ENCODE results near the gene CCND1. TPM values are rescaled to one million over a fixed set of nuclear protein-coding genes. Genes with fewer than 3 reads are reported as not detected.

The CCND1 gene
- polyA plus RNA-seq, 4 donors, result 6.2 to 53.8 (median 15.6) TPM

DNA sequence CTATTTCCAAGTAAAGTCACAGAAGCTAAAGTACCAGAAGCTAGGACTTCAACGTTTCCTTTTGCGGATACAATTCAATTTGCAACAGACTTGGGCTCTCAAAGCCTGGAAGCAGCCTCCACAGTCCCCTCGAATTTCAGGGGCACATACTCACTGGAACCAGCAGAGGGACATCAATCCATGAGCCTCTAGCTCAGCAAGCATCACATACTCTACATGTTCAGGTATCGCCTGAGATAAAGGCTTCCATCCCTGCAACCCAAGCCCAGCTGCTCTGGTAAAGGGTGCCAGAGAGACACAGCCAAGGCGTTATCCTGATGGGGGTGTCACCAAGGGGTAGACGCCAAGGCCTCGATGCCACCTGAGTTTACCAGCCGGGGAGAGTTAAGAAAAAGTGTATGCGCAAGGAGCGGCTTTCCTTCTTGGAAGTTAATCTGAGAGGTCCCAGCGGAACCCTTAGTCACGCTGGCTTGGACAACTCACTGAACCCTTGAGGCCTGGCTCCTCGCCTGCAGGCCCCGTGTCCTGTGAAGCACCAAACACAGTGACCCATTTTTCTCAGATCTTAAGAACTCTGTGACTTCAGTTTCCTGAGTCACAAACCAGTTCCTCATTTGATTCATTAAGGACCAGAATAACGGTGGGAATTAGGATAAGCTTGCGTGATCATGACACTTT is 21.2 kb downstream of the CCND1 start:
- peaks cover 0 to 54% (median 6%) of the 10 kb centered on the region in 3 donors for H3K36me3 ChIP-seq (ENCODE audit: control insufficient read depth in 3 of 3, insufficient read depth in 2 of 3, low read depth in 1 of 3, low read length in 3 of 3)
- H3K4me1 ChIP-seq (ENCODE audit: control insufficient read depth in 3 of 3, insufficient read depth in 2 of 3, low read depth in 1 of 3, low read length in 2 of 3), result peaks cover 0 to 5% (median 0%) of the 10 kb centered on the region in 3 donors
- DNase-seq (no peak), FAIRE-seq (no peak)
- no peaks in the 10 kb centered on the region for H3K9me3 ChIP-seq (ENCODE audit: control insufficient read depth in 2 of 2, insufficient read depth in 1 of 2, low read depth in 1 of 2, low read length in 1 of 2)
- no peak overlapping the region for H3K4me3 ChIP-seq (ENCODE audit: low read depth in 1 of 3, low read length in 3 of 3)
- no peak overlapping the region for H3K27ac ChIP-seq (ENCODE audit: low read depth in 1 of 3, low read length in 2 of 3)
- WGBS, 3 donors, result 85 to 88% (median 87%) methylated on average over 16 of the region's 16 CpGs
- no peaks in the 10 kb centered on the region for H3K27me3 ChIP-seq (ENCODE audit: control insufficient read depth in 3 of 3, insufficient read depth in 3 of 3, low read length in 3 of 3)

DNA sequence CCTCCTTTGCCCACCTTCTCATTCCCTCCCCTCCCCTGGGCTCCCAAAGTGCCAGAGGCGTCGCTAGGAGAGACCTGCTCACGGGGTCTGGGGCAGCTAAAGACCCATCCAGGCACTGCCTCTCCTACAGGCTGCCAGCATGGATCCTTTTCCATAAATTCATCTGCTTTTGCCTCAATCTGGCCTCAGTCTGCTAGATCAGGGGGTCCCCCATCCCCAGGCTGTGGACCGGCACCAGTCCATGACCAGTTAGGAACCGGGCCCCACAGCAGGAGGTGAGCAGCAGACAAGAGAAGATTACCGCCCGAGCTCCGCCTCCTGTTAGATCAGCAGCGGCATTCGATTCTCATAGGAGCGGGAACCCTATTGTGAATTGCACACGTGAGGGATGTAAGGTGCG is 21.9 kb downstream of the CCND1 start:
- no peaks in the 10 kb centered on the region for H3K27me3 ChIP-seq (ENCODE audit: control insufficient read depth in 3 of 3, insufficient read depth in 3 of 3, low read length in 3 of 3)
- H3K27ac ChIP-seq (ENCODE audit: low read depth in 1 of 3, low read length in 2 of 3), result no peak overlapping the region
- 92 to 96% (median 95%) methylated on average over 13 of the region's 13 CpGs for WGBS, 3 donors
- no peak overlapping the region for H3K4me3 ChIP-seq (ENCODE audit: low read depth in 1 of 3, low read length in 3 of 3)
- H3K4me1 ChIP-seq (ENCODE audit: control insufficient read depth in 3 of 3, insufficient read depth in 2 of 3, low read depth in 1 of 3, low read length in 2 of 3), result peaks cover 0 to 4% (median 0%) of the 10 kb centered on the region in 3 donors
- H3K9me3 ChIP-seq (ENCODE audit: control insufficient read depth in 2 of 2, insufficient read depth in 1 of 2, low read depth in 1 of 2, low read length in 1 of 2), result no peaks in the 10 kb centered on the region
- DNase-seq (no peak), FAIRE-seq (no peak)
- H3K36me3 ChIP-seq (ENCODE audit: control insufficient read depth in 3 of 3, insufficient read depth in 2 of 3, low read depth in 1 of 3, low read length in 3 of 3), result peaks cover 3 to 58% (median 6%) of the 10 kb centered on the region in 3 donors

- WGBS, 3 donors, result 88 to 93% (median 91%) methylated on average over 6 of the region's 6 CpGs
- no peak overlapping the region for H3K4me3 ChIP-seq (ENCODE audit: low read depth in 1 of 3, low read length in 3 of 3)
- no peak for DNase-seq
- H3K9me3 ChIP-seq (ENCODE audit: control insufficient read depth in 2 of 2, insufficient read depth in 1 of 2, low read depth in 1 of 2, low read length in 1 of 2), result no peaks in the 10 kb centered on the region
- peaks cover 4 to 62% (median 6%) of the 10 kb centered on the region in 3 donors for H3K36me3 ChIP-seq (ENCODE audit: control insufficient read depth in 3 of 3, insufficient read depth in 2 of 3, low read depth in 1 of 3, low read length in 3 of 3)
- no peaks in the 10 kb centered on the region for H3K4me1 ChIP-seq (ENCODE audit: control insufficient read depth in 3 of 3, insufficient read depth in 2 of 3, low read depth in 1 of 3, low read length in 2 of 3)
- no peaks in the 10 kb centered on the region for H3K27me3 ChIP-seq (ENCODE audit: control insufficient read depth in 3 of 3, insufficient read depth in 3 of 3, low read length in 3 of 3)
- FAIRE-seq, result no peak
- H3K27ac ChIP-seq (ENCODE audit: low read depth in 1 of 3, low read length in 2 of 3), result no peak overlapping the region
Measured at GRCh38 chr11:69663326-69663725, 22.4 kb downstream of the CCND1 start.

- 93 to 95% (median 95%) methylated on average over 17 of the region's 17 CpGs for WGBS, 3 donors
- no peak for DNase-seq
- no peaks in the 10 kb centered on the region for H3K27me3 ChIP-seq (ENCODE audit: control insufficient read depth in 3 of 3, insufficient read depth in 3 of 3, low read length in 3 of 3)
- no peak overlapping the region for H3K4me3 ChIP-seq (ENCODE audit: low read depth in 1 of 3, low read length in 3 of 3)
- H3K4me1 ChIP-seq (ENCODE audit: control insufficient read depth in 3 of 3, insufficient read depth in 2 of 3, low read depth in 1 of 3, low read length in 2 of 3), result no peaks in the 10 kb centered on the region
- no peak for FAIRE-seq
- peaks cover 4 to 68% (median 6%) of the 10 kb centered on the region in 3 donors for H3K36me3 ChIP-seq (ENCODE audit: control insufficient read depth in 3 of 3, insufficient read depth in 2 of 3, low read depth in 1 of 3, low read length in 3 of 3)
- H3K27ac ChIP-seq (ENCODE audit: low read depth in 1 of 3, low read length in 2 of 3), result no peak overlapping the region
- no peaks in the 10 kb centered on the region for H3K9me3 ChIP-seq (ENCODE audit: control insufficient read depth in 2 of 2, insufficient read depth in 1 of 2, low read depth in 1 of 2, low read length in 1 of 2)
Measured at GRCh38 chr11:69664103-69664775, 23.3 kb downstream of the CCND1 start.

DNA sequence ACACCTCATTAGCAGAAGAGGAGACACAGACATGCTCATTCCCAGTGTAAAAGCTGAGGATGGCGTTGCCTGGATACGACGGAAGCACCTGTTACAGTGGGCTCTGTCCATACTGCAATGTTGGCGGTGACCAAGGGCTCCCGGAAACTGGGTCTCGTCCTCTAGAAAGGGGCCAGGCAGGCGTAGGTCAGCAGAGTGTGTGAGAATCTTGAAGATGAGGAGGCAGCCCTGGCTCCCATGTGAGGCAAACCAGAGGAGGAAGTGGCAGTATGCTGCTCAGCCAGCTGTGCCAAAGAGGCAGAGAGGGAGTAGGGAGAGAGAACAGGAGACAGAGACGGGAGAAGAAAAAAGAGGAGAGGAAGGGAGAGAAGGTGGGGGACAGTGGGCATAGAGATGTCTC is 23.9 kb downstream of the CCND1 start:
- no peak for FAIRE-seq
- no peak overlapping the region for H3K4me3 ChIP-seq (ENCODE audit: low read depth in 1 of 3, low read length in 3 of 3)
- DNase-seq, result no peak
- H3K9me3 ChIP-seq (ENCODE audit: control insufficient read depth in 2 of 2, insufficient read depth in 1 of 2, low read depth in 1 of 2, low read length in 1 of 2), result no peaks in the 10 kb centered on the region
- no peaks in the 10 kb centered on the region for H3K27me3 ChIP-seq (ENCODE audit: control insufficient read depth in 3 of 3, insufficient read depth in 3 of 3, low read length in 3 of 3)
- H3K36me3 ChIP-seq (ENCODE audit: control insufficient read depth in 3 of 3, insufficient read depth in 2 of 3, low read depth in 1 of 3, low read length in 3 of 3), result peaks cover 6 to 74% (median 9%) of the 10 kb centered on the region in 3 donors
- H3K4me1 ChIP-seq (ENCODE audit: control insufficient read depth in 3 of 3, insufficient read depth in 2 of 3, low read depth in 1 of 3, low read length in 2 of 3), result peaks cover 0 to under 1% (median 0%) of the 10 kb centered on the region in 3 donors
- H3K27ac ChIP-seq (ENCODE audit: low read depth in 1 of 3, low read length in 2 of 3), result no peak overlapping the region
- 92 to 94% (median 93%) methylated on average over 8 of the region's 8 CpGs for WGBS, 3 donors

DNA sequence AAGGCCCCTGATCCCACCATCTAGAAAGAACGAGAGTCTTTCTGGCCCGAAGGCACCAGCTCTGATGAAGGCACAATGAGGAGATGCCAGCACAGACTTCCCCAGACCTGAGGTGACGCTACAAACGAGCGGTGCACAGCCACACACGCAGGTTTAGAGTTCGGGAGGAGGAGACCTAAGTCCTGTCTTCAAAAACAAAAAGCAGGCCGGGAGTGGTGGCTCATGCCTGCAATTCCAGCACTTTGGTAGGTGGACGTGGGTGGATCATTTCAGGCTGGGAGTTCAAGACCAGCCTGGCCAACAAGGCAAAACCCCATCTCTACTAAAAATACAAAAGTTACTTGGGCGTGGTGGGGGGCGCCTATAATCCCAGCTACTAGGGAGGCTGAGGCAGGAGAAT is 24.7 kb downstream of the CCND1 start:
- 92 to 97% (median 93%) methylated on average over 11 of the region's 11 CpGs for WGBS, 3 donors
- FAIRE-seq, result no peak

GRCh38 chr11:69666261-69666660 is 25.3 kb downstream of the CCND1 start:
- Histone ChIP-seq H3K27me3 (ENCODE audit: control insufficient read depth in 3 of 3, insufficient read depth in 3 of 3, low read length in 3 of 3) (no peaks in the 10 kb centered on the region), H3K4me1 (ENCODE audit: control insufficient read depth in 3 of 3, insufficient read depth in 2 of 3, low read depth in 1 of 3, low read length in 2 of 3) (peaks cover 0 to 2% (median 0%) of the 10 kb centered on the region in 3 donors), H3K36me3 (ENCODE audit: control insufficient read depth in 3 of 3, insufficient read depth in 2 of 3, low read depth in 1 of 3, low read length in 3 of 3) (peaks cover 6 to 79% (median 12%) of the 10 kb centered on the region in 3 donors), H3K9me3 (ENCODE audit: control insufficient read depth in 2 of 2, insufficient read depth in 1 of 2, low read depth in 1 of 2, low read length in 1 of 2) (no peaks in the 10 kb centered on the region), H3K27ac (ENCODE audit: low read depth in 1 of 3, low read length in 2 of 3) (no peak overlapping the region), H3K4me3 (ENCODE audit: low read depth in 1 of 3, low read length in 3 of 3) (no peak overlapping the region)
- WGBS, 3 donors, result 95 to 97% (median 95%) methylated on average over 14 of the region's 14 CpGs
- DNase-seq, result no peak
- FAIRE-seq, result no peak

More for the DNA sequence above, 24.7 kb downstream of the CCND1 start:
- H3K9me3 ChIP-seq (ENCODE audit: control insufficient read depth in 2 of 2, insufficient read depth in 1 of 2, low read depth in 1 of 2, low read length in 1 of 2), result no peaks in the 10 kb centered on the region
- peaks cover 0 to 2% (median 0%) of the 10 kb centered on the region in 3 donors for H3K4me1 ChIP-seq (ENCODE audit: control insufficient read depth in 3 of 3, insufficient read depth in 2 of 3, low read depth in 1 of 3, low read length in 2 of 3)
- H3K4me3 ChIP-seq (ENCODE audit: low read depth in 1 of 3, low read length in 3 of 3), result no peak overlapping the region
- H3K27me3 ChIP-seq (ENCODE audit: control insufficient read depth in 3 of 3, insufficient read depth in 3 of 3, low read length in 3 of 3), result no peaks in the 10 kb centered on the region
- H3K36me3 ChIP-seq (ENCODE audit: control insufficient read depth in 3 of 3, insufficient read depth in 2 of 3, low read depth in 1 of 3, low read length in 3 of 3), result peaks cover 6 to 81% (median 12%) of the 10 kb centered on the region in 3 donors
- DNase-seq, result no peak
- no peak overlapping the region for H3K27ac ChIP-seq (ENCODE audit: low read depth in 1 of 3, low read length in 2 of 3)

GRCh38 chr11:69666752-69667536 is 26.0 kb downstream of the CCND1 start:
- peaks cover 0 to 2% (median 0%) of the 10 kb centered on the region in 3 donors for H3K4me1 ChIP-seq (ENCODE audit: control insufficient read depth in 3 of 3, insufficient read depth in 2 of 3, low read depth in 1 of 3, low read length in 2 of 3)
- 91 to 96% (median 91%) methylated on average over 33 of the region's 33 CpGs for WGBS, 3 donors
- no peak overlapping the region for H3K4me3 ChIP-seq (ENCODE audit: low read depth in 1 of 3, low read length in 3 of 3)
- no peak overlapping the region for H3K27ac ChIP-seq (ENCODE audit: low read depth in 1 of 3, low read length in 2 of 3)
- H3K36me3 ChIP-seq (ENCODE audit: control insufficient read depth in 3 of 3, insufficient read depth in 2 of 3, low read depth in 1 of 3, low read length in 3 of 3), result peaks cover 6 to 80% (median 12%) of the 10 kb centered on the region in 3 donors
- DNase-seq, result no peak
- no peak for FAIRE-seq
- no peaks in the 10 kb centered on the region for H3K27me3 ChIP-seq (ENCODE audit: control insufficient read depth in 3 of 3, insufficient read depth in 3 of 3, low read length in 3 of 3)
- no peaks in the 10 kb centered on the region for H3K9me3 ChIP-seq (ENCODE audit: control insufficient read depth in 2 of 2, insufficient read depth in 1 of 2, low read depth in 1 of 2, low read length in 1 of 2)

Data from small intestine (tissue), 7 donors.